HepG2 (cell line): ENCODE data around the gene TEKT5. TPM values are rescaled to one million over a fixed set of nuclear protein-coding genes. Genes with fewer than 3 reads are reported as not detected.
A peak's percentile ranks its signal among the peaks of the same experiment; 100 is the strongest.

Source experiments
- ARID5B ChIP-seq: IDR thresholded peaks from 2 replicates; pipeline ENCODE4 v1.4.0; 2020; ENCODE audit warnings: mild to moderate bottlenecking, missing genetic modification reagents
- ERF ChIP-seq: IDR thresholded peaks from 2 replicates; pipeline ENCODE4 v1.6.1; 2018; ENCODE audit warnings: missing biosample characterization, missing genetic modification reagents
- GMEB1 ChIP-seq: sonication (generic); formaldehyde crosslinking; IDR thresholded peaks from 2 replicates; pipeline ENCODE4 v1.5.1; 2020; ENCODE audit warnings: missing genetic modification reagents, mild to moderate bottlenecking, borderline replicate concordance
- GRHL1 ChIP-seq: sonication (generic); formaldehyde crosslinking; conservative IDR thresholded peaks from 2 replicates; pipeline ENCODE4 v1.8.0; 2022; ENCODE audit warnings: missing genetic modification reagents
- GZF1 ChIP-seq: sonication (generic); formaldehyde crosslinking; IDR thresholded peaks from 2 replicates; pipeline ENCODE4 v1.5.1; 2020; ENCODE audit warnings: mild to moderate bottlenecking, missing genetic modification reagents
- JARID2 ChIP-seq: sonication (generic); formaldehyde crosslinking; IDR thresholded peaks from 2 replicates; pipeline ENCODE4 v1.8.1; 2023; ENCODE audit warnings: missing genetic modification reagents, inconsistent platforms; ENCODE audit not compliant: insufficient replicate concordance
- MAZ ChIP-seq, 2 experiments: sonication (generic) in 1 of 2; formaldehyde crosslinking in 1 of 2; IDR thresholded peaks; 2 replicates each; pipeline versions ENCODE4 v1.5.0 to v1.6.1; 2012 to 2020; ENCODE audit warnings: low read depth in 2 of 2, mild to moderate bottlenecking in 2 of 2, borderline replicate concordance in 1 of 2, improper control_type of control experiment in 1 of 2, low read length in 1 of 2, missing genetic modification reagents in 1 of 2, moderate library complexity in 1 of 2
- RARA ChIP-seq: IDR thresholded peaks from 2 replicates; pipeline ENCODE4 v1.6.1; 2016; ENCODE audit warnings: missing genetic modification reagents, missing compliant biosample characterization
- ZNF234 ChIP-seq: sonication (generic); formaldehyde crosslinking; conservative IDR thresholded peaks from 2 replicates; pipeline ENCODE4 v1.5.1; 2020; ENCODE audit warnings: mild to moderate bottlenecking, missing genetic modification reagents
- ZNF260 ChIP-seq: sonication (generic); formaldehyde crosslinking; IDR thresholded peaks from 2 replicates; pipeline ENCODE4 v1.4.0; 2020; ENCODE audit warnings: missing genetic modification reagents, low read depth, mild to moderate bottlenecking, borderline replicate concordance
- ZNF441 ChIP-seq: sonication (generic); formaldehyde crosslinking; IDR thresholded peaks from 2 replicates; pipeline ENCODE4 v1.7.0; 2021; ENCODE audit warnings: missing genetic modification reagents, borderline replicate concordance
- ZNF562 ChIP-seq: sonication (generic); formaldehyde crosslinking; IDR thresholded peaks from 2 replicates; pipeline ENCODE4 v1.8.0; 2022; ENCODE audit warnings: missing genetic modification reagents, borderline replicate concordance
- ZNF615 ChIP-seq: sonication (generic); formaldehyde crosslinking; IDR thresholded peaks from 2 replicates; pipeline ENCODE4 v1.5.0; 2020; ENCODE audit warnings: mild to moderate bottlenecking, missing genetic modification reagents, borderline replicate concordance
- ZNF674 ChIP-seq: sonication (generic); formaldehyde crosslinking; IDR thresholded peaks from 2 replicates; pipeline ENCODE4 v1.5.0; 2020; ENCODE audit warnings: low read depth, mild to moderate bottlenecking, missing genetic modification reagents
- ZSCAN5A ChIP-seq: sonication (generic); formaldehyde crosslinking; IDR thresholded peaks from 2 replicates; pipeline ENCODE4 v1.8.0; 2022; ENCODE audit warnings: mild to moderate bottlenecking, missing genetic modification reagents, borderline replicate concordance
- polyA plus RNA-seq, 8 experiments: library from polyadenylated mRNA; depleted of rRNA in 3 of 8; stranded (reverse) in 7 of 8; unstranded in 1 of 8; fragments of >200 nt; fragmentation: Illumina TruSeq in 4 of 8; extraction: Trizol in 4 of 8; gene quantifications; 2 replicates each; pipeline versions ENCODE4 v1.2.1 to v1.2.3, GENCODE V29; 2011 to 2016; ENCODE audit warnings: low read depth in 4 of 8, missing spikeins in 1 of 8, mixed read lengths in 1 of 8; ENCODE audit not compliant: insufficient read depth in 1 of 8
- total RNA-seq, 5 experiments: library from RNA; depleted of rRNA; stranded (reverse); fragments of >200 nt; fragmentation: Illumina TruSeq; extraction: Trizol; gene quantifications; 2 replicates each; pipeline ENCODE4 v1.2.3, GENCODE V29; 2016; ENCODE audit warnings: low read depth in 1 of 5

Gene TEKT5
- total and polyA plus RNA-seq, 2 of the 13 experiments (the other 11 are each of a cell fraction or from before 2014, with no cell fraction given), result 0.16 TPM; not detected in 1

- TF ChIP-seq ARID5B (CRISPR knock-in tag) (no peak), ZNF674 (CRISPR knock-in tag) (no peak), GMEB1 (CRISPR knock-in tag) (no peak), ZNF562 (CRISPR knock-in tag) (no peak), ZNF260 (CRISPR knock-in tag) (0 out of 2 replicates have a peak, but pooled peaks have one; percentile 64), ZNF441 (CRISPR knock-in tag) (0 out of 2 replicates have a peak, but pooled peaks have one; percentile 9), ZNF234 (CRISPR knock-in tag) (0 out of 2 replicates have a peak, but pooled peaks have one; percentile 73), ZNF615 (CRISPR knock-in tag) (0 out of 2 replicates have a peak, but pooled peaks have one; percentile 2), ZSCAN5A (CRISPR knock-in tag) (no peak), GZF1 (no peak), JARID2 (CRISPR knock-in tag) (peak; percentile 3), GRHL1 (CRISPR knock-in tag) (no peak), MAZ (IDR thresholded peaks at IDR 0.05; ENCODE audit: borderline replicate concordance, low read depth, low read length) (0 out of 2 replicates have a peak, but pooled peaks have one; percentile 1), MAZ (CRISPR knock-in tag; IDR thresholded peaks at IDR 0.05; ENCODE audit: low read depth) (no peak), RARA (CRISPR knock-in tag) (no peak), ERF (CRISPR knock-in tag) (no peak)
These were observed 113.9 kb downstream of the TEKT5 start (continued) for GRCh38 chr16:10580883-10581247.
